Measurements from ENCODE around the gene VPREB3.

DNA sequence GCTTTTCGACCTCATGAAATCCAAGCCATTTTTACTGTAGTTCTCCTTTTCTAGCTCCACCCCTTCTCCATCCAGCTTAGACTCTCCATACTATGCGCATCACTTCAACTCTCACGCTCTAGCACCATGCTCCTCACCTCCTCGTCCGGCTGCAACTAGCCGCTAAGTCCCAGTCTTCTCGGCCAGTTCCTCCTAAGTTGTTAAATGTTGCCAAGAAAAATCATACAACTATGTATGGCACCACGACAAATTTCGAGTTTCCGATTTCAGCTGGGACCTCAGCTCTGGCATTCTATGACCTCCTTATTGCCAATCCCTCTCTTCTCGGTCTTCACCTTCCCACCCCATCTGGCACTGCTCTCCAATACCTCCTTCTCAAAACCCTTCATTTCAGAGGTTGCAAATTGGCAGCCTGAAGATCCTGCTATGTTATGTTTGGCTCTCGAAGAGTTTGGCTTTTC is 4.4 kb downstream of the VPREB3 start:
- TF ChIP-seq GLIS3 (CRISPR knock-in tag; IDR thresholded peaks at IDR 0.05): no peak
- no peak for TF ChIP-seq ESRRG (CRISPR knock-in tag; IDR thresholded peaks at IDR 0.05)
- TF ChIP-seq ZNF8 (CRISPR knock-in tag; IDR thresholded peaks at IDR 0.05): no peak
- no peak for TF ChIP-seq OSR1 (CRISPR knock-in tag; IDR thresholded peaks at IDR 0.05)
- no peak for TF ChIP-seq TOX (CRISPR knock-in tag; IDR thresholded peaks at IDR 0.05; ENCODE audit: borderline replicate concordance)
- no peak for TF ChIP-seq ARNTL (CRISPR knock-in tag; IDR thresholded peaks at IDR 0.05; ENCODE audit: borderline replicate concordance, low read depth)
- no peak for TF ChIP-seq ZNF70 (CRISPR knock-in tag; IDR thresholded peaks at IDR 0.05)
- no peak for TF ChIP-seq ZC3H10 (CRISPR knock-in tag; IDR thresholded peaks at IDR 0.05)
- TF ChIP-seq ZFP3 (CRISPR knock-in tag; IDR thresholded peaks at IDR 0.05): no peak
- TF ChIP-seq, protein P1, sequence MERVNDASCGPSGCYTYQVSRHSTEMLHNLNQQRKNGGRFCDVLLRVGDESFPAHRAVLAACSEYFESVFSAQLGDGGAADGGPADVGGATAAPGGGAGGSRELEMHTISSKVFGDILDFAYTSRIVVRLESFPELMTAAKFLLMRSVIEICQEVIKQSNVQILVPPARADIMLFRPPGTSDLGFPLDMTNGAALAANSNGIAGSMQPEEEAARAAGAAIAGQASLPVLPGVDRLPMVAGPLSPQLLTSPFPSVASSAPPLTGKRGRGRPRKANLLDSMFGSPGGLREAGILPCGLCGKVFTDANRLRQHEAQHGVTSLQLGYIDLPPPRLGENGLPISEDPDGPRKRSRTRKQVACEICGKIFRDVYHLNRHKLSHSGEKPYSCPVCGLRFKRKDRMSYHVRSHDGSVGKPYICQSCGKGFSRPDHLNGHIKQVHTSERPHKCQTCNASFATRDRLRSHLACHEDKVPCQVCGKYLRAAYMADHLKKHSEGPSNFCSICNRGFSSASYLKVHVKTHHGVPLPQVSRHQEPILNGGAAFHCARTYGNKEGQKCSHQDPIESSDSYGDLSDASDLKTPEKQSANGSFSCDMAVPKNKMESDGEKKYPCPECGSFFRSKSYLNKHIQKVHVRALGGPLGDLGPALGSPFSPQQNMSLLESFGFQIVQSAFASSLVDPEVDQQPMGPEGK (CRISPR knock-in tag; IDR thresholded peaks at IDR 0.05; ENCODE audit: borderline replicate concordance): no peak
- no peak for TF ChIP-seq BACH2 (CRISPR knock-in tag; IDR thresholded peaks at IDR 0.05; ENCODE audit: borderline replicate concordance)
- no peak for TF ChIP-seq ZFP30 (CRISPR knock-in tag; IDR thresholded peaks at IDR 0.05)
- TF ChIP-seq RARB (CRISPR knock-in tag; IDR thresholded peaks at IDR 0.05): no peak
- no peak for TF ChIP-seq TCF4 (CRISPR knock-in tag; IDR thresholded peaks at IDR 0.05; ENCODE audit: borderline replicate concordance)

Data from SK-N-SH treated with all-trans-retinoic acid at 6 μM for 48 hours (cell line).